AG09319 (cell line): ENCODE data around the gene MCF2L.
"Not testable (repeated sequence)": the region's sequence is repeated elsewhere in the genome, so short reads cannot be mapped to it uniquely, and the experiment has no call there.

Experiments used
- DNase-seq: peaks from one replicate; pipeline ENCODE4 v3.0.0-alpha.2; 2010; ENCODE audit warnings: low read depth; ENCODE audit errors: extremely low read depth
- TF ChIP-seq, protein P1 (sequence below): IDR thresholded peaks from 2 replicates; pipeline ENCODE4 v1.5.1; 2011; ENCODE audit warnings: low read depth, mild to moderate bottlenecking, inconsistent platforms, low read length, moderate library complexity

The MCF2L gene

DNA sequence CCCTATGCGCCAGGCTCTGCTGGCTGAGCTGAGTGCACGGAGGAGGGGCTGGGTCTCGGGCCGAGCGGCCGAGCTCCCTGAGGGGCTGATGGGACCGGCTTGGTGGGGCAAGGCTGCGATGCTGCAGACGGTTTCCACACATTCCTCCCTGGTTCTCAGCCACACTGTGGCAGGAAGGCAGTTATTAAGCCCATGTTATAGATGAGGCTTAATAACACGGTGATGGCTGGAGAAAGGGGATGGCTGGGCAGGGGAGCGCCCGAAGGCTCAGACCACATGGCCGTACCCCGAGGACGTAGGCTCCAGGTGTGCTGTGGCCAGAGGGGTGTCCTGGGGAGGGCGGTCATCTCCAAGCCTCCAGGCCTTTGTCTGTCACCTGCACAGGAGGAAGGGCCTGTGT is 58.6 kb downstream of the MCF2L start:
- no peak for DNase-seq
- TF ChIP-seq, protein P1, sequence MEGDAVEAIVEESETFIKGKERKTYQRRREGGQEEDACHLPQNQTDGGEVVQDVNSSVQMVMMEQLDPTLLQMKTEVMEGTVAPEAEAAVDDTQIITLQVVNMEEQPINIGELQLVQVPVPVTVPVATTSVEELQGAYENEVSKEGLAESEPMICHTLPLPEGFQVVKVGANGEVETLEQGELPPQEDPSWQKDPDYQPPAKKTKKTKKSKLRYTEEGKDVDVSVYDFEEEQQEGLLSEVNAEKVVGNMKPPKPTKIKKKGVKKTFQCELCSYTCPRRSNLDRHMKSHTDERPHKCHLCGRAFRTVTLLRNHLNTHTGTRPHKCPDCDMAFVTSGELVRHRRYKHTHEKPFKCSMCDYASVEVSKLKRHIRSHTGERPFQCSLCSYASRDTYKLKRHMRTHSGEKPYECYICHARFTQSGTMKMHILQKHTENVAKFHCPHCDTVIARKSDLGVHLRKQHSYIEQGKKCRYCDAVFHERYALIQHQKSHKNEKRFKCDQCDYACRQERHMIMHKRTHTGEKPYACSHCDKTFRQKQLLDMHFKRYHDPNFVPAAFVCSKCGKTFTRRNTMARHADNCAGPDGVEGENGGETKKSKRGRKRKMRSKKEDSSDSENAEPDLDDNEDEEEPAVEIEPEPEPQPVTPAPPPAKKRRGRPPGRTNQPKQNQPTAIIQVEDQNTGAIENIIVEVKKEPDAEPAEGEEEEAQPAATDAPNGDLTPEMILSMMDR = no peak

DNA sequence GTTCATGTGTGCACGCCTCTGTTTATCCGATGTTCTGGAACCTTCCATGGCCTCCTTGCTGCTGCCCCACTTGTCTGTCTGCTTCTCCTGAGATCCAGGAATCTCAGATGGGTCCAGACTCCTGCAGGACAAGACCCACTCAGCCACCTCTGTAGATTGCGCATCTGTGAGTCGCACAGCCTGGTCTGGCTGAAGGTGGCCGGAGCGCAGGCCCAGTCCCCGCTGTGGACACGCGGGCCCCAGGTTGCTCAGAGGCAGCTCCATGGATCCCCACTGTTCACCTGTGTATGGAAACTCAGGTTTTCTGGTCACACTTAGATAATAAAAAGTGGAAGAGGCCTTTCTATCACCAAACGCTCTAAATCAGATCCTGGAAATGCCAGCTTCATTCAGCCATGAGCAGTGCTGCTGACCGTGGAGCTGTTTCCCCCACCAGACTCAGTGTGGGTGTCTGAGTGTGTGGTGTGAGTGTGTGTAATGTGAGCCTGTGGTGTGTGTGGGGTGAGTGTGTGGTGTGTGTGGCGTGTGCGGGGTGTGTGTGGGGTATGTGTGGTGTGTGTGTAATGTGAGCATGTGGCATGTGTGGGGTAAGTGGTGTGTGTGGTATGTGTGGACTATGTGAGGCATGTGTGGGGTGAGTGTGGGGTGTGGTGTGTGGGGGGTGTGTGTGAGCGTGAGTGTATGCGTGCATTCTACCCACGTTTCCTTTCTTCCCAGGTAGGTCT is 59.5 kb downstream of the MCF2L start:
- TF ChIP-seq, protein P1 = no peak
- DNase-seq = no peak

DNA sequence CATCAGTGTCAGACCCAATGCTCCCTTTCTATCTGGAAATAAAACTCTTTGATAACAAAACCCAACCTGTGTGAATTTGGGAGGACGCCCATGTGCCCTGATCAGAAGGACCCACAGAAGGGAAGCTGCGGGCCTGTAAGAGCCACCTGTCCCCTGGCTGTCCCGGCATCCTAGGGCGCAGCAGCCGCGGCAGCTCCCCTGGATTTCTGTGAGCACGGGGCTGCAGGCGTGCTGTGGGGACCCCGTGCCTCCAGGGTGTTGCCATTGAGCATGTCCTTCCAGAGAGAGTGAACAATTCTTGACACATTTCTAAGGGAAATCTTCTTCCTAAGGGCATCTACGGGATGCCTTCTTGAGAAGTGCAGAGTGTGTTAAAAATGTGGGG is 60.0 kb downstream of the MCF2L start:
- TF ChIP-seq, protein P1 = no peak
- no peak for DNase-seq

DNA sequence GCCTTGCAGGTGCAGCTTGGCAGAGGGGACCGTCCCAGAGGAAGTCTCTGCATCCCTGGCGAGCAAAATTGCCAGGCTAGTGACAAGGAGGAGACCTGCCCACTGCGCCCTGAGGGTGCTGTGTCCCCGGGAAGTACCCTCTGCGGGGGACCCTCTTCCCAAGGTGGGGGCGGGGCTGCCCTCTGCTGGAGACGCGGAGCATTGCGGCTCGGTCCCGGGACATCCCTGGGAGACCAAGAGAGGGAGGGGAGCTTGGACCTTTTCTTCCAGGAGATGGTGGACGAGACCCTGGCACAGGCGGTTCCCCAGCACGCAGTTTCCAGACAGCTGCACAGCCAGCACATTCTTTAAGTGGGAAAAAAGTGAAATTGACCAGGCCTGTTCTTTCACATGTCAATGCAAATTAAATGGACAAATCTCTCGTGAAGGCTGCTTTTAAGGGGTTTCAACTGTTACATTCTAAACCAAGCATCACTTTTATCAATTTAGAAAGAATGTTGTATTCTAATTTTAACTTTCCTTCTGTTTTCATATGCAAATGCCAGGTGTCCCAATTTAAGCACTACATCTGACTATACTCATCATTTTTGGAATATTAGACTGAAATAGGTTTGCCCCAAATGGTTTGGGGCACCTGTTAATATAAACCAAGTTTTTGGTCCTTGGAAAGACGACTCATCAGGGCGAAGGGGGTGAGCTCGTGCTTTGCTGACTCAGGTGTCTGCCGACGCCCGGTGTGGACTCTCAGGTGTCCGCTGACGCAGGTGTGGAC is 60.7 kb downstream of the MCF2L start:
- TF ChIP-seq, protein P1 = peak; percentile 90
- DNase-seq = no peak

DNA sequence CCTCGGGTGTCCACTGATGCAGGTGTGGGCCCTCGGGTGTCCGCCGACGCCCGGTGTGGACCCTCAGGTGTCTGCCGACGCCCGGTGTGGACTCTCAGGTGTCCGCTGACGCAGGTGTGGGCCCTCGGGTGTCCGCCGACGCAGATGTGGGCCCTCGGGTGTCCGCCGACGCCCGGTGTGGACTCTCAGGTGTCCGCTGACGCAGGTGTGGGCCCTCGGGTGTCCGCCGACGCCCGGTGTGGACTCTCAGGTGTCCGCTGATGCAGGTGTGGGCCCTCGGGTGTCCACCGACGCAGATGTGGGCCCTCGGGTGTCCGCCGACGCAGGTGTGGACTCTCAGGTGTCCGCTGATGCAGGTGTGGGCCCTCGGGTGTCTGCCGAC is 61.2 kb downstream of the MCF2L start:
- DNase-seq = not testable (repeated sequence)

DNA sequence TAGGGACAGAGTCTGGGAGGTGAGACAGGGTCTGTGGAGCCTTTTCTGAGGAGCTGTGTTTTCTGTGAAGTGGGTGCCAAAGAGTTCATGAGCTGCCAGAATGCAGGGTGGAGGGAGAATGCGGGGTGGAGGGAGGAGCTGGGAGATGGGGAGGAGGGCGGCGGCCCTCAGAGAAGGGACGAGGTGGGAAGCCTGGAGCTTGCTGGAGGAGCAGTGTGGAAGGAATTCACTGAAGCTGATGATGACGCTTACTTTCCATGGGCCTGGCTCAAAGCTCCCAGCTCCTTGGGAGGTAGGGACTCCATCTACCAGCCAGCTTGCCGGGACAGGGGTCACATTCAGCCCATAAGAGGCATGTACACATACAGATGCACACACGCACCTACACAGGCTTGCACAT is 62.5 kb downstream of the MCF2L start:
- TF ChIP-seq, protein P1 = no peak
- DNase-seq = no peak

DNA sequence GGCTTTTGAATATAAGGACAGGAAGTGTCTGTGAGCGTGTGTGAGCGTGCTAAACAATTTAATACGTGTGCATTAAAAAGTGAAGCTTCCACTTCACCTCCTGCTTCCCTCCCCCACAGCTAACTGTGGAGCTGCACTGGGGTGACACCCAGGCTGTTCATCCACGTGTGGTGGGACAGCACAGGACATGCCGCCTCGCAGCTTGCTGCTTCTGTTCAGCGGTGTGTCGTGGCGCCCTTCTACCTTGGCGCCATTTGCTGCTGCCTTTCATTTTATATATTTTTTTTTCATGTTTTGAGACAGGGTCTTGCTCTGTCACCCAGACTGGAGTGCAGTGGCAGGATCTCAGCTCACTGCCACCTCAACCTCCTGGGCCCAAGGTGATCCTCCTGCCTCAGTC is 63.3 kb downstream of the MCF2L start:
- TF ChIP-seq, protein P1 = no peak
- DNase-seq = no peak
